ENCODE measurements around the gene ABR.

The ABR gene

DNA sequence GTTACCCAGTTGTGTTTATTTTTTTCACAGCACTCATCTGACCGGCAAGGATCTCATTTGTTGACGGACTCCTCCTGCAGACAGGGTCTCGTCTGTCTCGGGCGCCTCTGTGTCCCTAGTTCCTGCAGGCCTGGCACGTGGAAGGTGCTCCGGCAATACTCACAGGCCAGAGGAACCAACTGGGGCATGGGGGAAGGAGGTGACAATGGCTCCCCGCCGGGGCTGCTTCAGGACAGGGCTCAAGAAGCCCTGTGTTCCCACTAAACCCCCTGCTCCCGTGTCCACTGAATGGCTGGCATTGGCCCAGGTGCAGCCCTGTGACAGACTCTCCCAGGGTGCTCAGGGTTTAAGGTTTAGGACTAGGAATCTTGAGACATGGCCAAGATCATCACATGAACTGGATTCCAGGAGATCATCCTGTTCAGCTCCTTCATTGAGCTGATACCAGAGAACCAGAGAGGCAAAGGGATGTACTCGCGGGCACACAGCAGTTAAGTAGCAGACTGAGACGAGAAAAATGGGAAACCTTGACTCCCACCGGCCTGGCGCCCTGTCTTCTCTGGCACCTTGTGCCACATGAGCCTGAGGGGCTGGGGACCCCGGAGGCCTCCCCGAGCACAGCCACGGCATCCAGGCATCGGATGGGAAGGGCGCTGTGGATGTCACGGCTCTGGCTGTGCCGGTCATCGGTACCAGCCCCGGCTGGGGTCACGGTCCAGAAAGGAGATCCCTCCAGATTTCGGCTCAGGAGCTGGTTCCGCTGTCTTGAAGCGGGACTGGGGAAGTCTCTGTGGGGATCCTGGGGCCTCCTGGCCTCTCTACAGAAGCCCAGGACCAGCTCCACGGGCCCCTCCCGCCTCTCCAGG is 153.8 kb downstream of the ABR start:
- no peak for DNase-seq

DNA sequence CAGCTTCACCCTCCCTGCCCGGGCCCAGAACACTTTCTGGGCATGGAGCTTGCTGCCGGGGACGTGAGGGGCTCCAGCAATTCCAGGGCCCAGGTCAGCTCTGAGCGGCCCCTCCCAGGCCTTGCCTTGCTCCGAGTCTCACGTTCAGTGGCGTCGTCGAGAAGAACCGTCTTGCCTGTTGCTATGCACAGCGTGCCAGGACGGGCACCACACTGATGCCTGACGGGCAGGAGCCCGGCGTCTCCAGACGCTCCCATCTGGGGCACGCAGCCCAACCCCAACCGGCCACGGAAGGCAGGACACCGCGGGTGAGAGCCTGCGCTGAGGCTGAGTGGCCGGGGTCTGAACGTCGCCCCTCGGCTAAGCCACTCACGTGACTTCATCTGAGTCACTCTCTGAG is 155.7 kb downstream of the ABR start:
- no peak for DNase-seq

DNA sequence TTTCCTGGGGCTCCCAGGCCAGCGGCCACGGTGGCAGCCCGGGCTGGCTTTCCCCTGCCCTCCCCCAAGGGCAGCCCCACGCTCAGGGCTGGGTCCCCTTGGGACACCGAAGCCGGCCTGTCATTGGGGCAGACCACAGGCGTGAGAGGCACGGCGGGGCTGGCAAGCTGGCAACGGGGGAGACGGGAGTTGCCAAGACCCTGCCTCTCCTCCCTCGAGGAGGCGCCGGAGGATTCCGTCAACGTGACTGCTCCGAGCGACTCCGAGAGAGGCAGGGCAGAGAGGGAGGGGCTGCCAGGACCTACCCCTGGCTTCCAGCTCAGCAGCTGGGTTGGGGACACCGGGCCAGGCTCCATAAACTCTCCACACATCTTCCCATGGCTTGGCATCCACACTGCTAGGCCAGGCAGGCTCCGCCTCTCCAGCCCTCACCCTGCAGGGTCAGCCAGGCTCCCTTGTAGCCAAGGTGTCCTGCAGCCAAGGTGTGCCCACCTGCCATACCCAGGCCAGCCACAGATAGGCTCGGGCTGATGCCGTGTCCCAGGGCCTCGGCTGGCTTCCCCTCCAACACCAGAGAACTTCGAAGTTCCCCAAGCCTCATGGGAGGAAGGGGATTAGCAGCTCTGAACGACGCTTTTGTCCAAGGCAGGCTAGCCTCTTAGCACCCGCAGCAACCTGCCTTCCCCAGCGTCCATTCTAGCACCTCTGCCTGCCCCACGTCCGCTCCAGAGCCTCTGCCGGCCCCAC is 157.3 kb downstream of the ABR start:
- no peak for DNase-seq

DNA sequence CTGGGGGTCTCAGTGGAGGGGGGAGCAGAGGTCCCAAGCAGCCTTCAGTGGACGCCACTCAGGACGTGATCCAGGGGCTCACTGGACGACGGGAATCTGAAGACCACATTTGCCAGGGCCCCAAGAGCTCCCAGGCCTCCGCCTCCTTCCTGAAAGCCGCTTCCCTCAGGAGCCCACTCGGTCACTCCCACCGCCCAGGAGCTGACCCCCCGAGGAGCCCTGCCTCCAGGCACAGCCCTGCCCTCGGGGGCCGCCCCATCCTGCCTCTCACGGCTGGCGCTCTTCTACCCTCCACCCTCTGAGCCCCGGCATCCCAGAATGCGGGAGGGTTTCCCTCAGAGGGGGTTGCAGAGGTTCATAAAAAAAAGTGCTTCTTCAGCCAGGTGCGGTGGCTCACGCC is 158.6 kb downstream of the ABR start:
- DNase-seq: no peak

DNA sequence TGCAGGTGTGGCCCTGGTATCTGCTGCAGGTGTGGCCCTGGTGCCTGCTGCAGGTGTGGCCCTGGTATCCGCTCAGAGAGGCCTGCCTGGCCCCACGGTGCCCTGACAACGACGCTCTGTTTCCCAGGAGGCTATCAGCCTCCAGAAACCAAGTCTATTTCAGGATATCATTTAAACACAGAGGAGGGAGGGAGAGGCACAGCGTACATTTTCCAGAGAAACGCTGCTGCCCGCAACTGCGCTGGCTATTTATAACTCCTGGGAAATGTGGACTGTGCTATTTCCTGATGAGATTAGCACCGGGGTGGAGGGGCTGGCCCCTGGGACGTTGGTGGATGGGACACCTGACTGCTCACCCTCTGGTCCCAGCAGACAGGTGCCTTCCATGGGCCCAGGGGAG is 160.3 kb downstream of the ABR start:
- no peak for DNase-seq

DNA sequence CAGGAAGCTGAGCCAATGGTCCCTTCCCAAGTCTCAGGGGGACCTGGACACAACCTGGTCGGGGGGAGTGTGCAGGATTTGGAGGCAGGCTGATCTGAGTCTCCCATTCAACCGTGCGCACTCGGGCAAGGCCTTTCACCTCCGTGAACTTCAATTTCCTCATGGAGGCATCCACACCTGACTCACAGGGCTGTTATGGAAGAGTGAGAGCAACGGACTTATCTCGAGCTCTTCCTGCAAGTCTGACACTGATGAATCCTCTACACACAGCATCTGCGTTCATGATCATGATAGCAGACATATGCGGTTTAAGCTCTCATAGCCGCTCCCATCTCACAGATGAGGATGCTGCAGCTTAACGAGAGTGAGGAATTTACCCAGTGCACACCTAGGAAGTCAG is 161.2 kb downstream of the ABR start:
- no peak for DNase-seq

DNA sequence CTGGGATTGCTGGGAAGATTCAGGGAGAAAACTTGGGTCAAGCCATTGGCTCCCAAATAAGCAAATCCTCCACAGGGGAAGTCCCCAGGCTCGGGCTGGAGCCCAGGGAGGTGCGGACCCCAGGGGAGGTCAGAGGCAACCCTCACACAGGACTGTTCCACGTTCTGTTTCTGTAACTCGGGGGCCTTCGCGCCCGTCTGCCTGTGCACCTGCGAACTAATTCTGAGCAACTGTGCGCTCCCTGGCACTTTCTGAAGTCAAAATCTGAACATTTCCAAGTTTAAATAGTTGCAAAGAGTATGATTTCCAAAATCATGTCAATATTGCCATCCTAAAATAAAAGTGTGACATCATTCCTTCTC is 166.1 kb downstream of the ABR start:
- DNase-seq: no peak

DNA sequence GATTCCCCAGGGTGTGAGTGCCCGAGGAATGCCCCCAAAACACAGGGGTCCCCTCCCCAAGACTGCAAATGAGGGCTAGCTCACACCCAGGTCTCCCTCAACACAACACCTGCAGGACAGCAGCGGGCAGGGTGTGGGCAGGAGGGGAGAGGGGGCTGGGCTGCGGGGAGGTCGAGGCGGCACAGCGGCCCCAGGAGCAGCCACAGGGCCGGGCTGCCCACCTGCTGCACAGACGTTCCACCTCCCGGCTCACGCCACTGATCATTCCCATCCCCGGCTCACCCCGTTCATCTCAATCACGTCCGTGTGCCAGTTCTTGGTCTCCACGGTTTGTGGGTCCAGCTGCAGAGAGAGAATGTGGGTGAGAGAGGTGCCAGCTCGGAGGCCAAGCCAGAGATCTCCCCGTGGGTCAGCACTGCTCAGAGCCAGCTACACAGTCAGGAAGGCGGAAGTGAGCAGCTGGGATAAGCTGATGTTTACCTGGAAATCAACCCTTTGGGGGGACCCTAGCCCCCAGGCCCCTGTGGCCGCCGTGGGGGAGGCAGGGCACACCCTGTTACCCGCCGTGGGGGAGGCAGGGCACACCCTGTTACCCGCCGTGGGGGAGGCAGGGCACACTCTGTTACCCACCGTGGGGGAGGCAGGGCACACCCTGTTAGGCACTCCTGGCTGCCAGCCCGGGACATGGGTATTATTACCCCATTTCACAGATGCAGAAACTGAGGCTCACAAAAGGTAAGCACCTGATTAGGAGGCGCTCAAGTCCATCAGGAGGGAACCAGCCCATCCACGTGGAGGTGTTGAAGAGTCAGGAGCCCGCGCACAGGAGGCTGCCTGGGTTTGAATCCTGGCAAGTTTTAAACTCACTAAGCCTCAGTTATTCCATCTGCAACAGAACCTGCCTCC is 166.7 kb downstream of the ABR start:
- DNase-seq: no peak

DNA sequence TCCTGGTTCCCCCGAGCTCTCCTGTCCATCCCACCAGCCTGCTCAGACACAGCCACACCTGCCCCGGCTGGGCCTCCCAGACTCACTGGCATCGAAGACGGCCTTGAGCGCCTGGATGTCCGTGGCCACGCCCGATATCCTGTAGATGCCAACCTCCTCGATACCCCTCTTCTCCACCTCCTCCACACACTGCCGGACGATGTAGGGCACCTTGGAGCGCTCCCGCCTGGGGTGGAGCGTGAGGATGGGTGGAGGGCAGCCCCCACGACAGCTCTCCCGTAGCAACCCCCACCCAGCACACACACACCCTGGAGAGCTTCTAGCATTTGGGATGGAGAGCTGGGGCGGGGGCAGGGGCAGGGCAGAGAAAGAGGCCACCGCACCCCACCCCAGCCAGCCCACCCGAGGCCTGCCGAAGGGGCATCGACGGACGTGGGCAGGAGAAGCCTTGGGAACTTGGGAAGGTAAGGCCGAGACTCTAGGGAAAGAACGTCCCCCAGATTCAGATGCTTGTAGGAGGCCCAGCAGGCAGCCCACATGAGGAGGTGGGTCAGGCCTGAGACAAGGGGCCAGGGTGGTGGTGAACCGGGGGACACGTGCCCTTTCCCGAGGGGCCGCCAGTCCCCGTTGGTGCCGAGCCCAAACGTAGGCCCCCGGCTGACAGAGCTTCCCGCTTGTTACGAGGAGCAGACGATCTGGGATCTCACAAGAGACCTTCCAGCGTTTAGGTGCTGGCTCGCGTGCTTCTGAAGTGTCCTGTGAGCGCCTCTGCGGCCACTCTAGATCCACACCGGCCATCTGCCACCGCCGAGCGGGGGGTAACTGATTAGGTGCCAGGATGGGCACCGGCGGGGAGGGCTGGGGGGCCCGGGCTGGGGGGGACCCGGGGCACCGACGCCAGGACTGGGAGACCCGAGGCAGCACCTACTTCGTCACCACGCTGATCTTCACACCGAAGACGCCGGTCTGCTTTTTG is 167.7 kb downstream of the ABR start:
- no peak for DNase-seq

DNA sequence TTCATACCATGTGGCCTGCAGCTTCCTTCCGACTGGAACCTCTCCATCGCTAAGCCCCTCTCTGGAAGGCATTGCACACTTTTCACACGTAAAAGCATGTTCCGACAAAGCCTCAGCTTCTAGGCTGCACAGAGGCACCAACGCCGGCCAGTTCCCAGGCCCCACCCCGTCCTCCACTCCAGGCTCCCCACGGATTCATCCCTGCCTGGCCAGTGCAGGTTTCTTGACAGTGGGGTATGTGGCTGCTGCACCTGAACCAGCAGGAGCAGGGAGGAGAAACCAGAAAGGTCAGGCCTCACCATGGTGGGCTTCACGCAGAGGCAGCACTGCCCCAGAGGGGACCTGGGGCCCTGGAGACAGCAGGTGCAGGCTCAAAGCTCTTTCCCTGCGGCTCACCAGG is 168.6 kb downstream of the ABR start:
- DNase-seq: no peak

DNA sequence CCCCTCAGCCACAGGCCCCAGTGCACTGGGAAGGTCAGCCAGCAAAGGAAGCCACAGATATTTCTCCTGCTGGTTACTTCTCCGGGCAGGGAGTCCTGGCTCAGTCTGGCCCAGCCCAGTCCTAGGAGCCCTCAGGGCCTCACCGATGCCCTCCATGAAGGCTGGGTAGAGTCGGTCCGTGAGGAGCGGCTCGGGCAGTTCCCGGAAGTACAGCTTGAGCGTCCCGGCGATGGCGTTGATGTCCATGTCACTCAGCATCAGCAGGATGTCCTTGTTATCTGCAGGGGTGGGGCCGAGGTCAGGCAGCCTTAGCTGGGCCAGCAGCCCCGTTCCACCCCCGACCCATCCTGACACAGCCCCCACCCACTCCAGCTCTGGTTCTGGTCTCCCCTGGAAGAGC is 169.2 kb downstream of the ABR start:
- DNase-seq: no peak

DNA sequence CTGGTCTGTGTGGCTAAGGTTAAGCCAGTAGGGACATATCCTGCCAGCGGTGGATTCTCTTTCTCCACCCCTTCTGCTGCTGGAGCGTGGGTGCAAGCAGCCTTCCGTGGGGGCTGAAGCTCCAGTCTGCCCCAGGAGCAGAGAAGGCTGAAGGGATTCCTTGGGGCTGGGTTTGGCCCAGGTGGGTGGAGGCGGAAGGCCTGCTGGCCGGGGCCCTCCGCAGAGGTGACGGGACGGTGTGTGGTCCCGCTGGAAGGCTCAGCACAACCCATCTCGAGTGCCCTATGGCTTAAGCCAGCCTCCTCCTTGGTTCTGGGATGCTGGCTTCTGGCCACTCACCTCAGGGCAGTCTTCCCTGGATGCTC is 169.7 kb downstream of the ABR start:
- no peak for DNase-seq

DNA sequence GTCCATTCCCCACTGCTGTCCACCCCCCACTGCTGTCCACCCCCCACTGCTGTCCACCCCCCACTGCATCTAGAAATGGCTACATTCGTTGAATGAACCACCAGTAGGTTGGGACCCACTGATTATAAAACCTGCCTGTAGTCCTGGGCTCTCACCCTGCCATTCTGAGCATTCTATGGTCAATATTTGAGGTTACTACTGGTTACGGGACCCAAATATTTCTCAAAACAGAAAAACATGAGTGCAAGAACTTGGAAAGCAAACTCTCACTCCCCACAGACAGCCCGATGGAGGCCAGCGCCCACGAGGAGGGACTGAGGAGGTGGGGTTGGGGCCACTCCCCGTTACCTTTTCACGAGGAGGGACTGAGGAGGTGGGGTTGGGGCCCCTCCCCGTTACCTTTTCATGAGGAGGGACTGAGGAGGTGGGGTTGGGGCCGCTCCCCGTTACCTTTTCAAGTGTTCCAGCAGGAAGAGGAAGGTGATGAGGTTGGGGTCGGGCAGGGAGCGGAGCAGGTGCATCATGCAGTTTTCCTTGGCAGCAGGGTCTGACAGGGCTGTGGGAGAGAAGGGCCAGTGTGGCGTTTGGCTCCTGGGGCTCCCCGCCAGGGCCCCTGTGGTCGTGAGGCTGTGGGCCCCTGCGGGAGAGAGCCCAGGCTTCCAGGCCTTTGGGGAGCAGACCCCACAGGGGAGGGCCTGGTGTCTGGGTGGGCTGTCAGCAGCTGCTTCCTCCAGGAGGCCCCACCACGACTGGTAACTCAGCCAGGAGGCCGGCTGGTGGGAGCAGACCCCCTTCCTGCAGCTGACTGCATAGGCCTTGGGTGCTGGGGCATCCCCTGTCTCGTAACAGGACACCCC is 170.3 kb downstream of the ABR start:
- DNase-seq: no peak

DNA sequence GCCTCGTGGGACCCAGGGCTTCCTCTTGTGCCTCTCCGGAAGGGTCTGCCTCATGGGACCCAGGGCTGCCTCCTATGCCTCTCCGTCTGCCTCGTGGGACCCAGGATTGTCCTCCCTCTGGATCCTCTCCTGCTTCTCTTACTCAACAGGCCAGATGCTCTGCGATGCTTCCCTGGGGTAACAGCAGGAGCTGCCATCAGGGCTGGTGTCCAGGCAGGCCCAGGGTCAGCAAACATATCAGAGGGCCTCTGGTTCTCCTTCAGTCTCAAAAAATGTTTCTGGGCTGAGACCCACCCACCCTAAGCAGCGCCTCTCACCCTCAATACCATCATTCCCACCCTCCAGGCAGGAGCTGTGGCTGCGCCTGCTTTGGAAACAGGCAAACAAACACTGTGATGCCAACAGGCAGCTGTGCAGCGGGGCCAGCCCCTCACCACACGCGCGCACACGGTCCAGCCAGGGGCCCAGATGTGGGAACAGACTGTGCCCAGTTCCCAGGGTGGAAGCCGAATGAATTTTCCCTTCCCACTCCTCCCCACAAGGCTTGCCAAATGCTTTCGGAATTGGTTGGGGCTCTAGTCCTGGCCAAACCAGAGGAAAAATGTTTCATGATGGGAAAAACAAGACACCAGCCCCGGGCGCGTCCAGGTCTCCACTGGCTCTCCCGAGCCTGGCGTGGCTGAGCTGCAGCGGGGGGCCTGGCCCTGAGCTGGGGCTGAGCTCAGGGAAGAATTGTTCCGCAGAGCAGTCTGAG is 171.6 kb downstream of the ABR start:
- no peak for DNase-seq

DNA sequence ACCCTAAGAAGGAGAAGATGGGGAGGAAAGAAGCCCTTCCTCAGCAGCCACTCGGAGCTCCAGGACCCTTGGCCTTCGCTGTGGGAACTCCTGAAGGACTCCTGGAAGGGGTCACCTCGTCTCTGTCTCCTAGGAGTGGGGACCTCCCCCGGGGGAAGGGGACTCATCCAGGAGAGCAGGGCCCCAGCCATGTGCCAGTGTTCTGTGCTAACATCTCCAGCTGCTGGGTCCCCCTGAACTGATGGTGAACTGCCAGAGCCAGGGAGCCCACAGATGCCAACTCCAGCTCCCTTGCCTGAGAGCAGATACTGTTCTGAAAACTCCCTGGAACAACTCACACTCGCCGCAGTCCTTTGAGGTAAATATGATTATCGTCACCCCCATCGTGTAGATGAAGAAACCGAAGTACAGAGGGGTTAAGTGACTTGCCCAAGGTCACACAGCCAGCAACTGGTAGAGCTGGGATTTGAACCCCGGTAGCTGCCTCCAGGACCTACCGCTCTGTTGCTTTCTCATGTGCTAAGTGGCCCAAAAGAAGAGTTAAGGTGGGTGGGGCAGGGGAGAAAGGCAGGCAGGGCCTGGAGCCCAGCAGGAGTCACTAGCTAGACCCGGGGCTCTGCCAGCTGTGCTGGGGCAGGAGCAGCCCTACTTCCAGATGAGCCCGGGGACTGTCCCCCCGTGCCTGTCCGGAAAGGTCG is 172.3 kb downstream of the ABR start:
- DNase-seq: no peak

DNA sequence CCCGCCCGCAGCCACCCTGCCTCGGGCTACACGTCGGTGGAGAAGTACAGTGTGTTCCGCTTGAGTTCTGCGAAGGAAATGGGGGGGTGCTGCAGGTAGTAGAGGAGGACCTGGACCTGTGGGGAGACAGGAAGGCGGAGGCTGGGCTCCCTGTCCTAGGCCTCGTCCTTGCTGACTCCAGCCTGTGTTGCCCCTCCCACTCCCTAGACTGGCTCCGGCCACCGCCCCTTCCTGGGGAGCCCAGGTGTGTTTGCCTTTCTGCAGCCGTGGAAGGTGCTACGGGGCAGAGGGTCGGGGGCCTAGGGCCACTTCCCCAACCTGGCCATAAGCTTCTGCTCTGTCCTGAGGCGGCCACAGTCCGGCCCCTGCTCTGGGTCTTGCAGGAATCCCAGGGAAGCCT is 173.7 kb downstream of the ABR start:
- DNase-seq: no peak

DNA sequence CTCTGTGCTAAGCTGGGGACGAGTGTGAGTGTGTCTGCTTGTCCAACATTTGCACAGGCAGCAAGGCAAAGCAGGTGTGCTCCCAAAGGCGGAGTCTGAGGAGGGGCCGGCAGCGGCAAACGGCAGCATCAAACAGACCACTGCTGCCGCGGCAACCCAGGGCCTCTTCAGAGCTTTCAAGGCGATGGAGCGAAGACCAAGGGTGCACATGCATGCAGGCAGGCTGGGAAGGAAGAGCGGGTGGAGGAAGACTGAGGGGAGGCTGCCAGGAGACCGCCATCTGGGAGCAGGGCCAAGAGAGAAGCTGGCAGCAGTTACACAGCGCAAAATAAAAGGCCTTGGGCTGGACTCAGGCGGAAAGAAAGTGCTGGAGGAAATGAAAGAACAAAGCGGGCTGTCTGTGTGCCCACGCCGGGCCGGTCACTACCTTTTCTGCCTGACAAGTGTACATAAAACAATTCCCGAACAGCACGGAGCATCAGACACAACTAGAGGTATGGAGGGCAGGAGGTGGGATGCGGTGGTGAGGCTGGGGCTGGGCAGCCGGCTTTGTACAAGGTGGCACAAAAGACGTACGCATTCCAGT is 174.3 kb downstream of the ABR start:
- DNase-seq: no peak

DNA sequence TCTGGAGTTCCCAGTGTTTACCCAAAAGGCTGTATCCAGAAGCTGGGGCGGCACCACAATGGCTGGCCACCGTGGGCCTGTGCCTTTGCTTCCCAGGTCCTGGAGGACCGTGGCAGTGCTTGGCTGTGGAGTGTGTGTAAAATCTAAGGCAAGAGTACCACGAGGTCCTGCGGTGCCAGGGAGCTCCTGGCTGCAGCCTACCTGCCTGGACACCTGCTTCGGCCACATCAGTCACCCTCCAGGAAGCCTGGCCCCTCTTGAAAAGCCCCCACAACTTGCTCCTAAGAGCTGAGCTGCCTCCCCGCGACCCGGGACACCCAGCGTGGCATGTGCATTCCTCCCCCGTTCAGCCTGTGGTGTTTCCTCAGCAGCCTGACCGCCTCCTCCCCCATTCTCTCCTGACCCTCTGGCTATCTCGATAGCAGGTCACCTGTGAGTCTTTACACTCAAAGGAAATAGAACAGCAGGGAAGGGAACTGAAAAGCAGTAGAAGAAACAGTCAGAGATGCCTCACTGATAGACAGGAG is 174.9 kb downstream of the ABR start:
- DNase-seq: no peak
